Anterior cingulate cortex (tissue), 58 donors: ENCODE data around the gene NOXA1.
"Not testable (repeated sequence)": the region's sequence is repeated elsewhere in the genome, so short reads cannot be mapped to it uniquely, and the experiment has no call there.

Experiments used
- DNase-seq, 58 donors: peaks; one replicate each; lab custom pipeline; 2025; lab: John Stamatoyannopoulos, UW

The NOXA1 gene

GRCh38 chr9:137460363-137461315 lies 37.4 kb downstream of the NOXA1 start:
- DNase-seq: no peak

- no peak for DNase-seq
These were observed 38.1 kb downstream of the NOXA1 start for GRCh38 chr9:137461316-137461662.

GRCh38 chr9:137461663-137462395 lies 38.6 kb downstream of the NOXA1 start:
- no peak for DNase-seq

- no peak for DNase-seq
These were observed 39.3 kb downstream of the NOXA1 start for GRCh38 chr9:137462396-137462985.

- no peak for DNase-seq
These were observed 40.1 kb downstream of the NOXA1 start for GRCh38 chr9:137462986-137463930.

- DNase-seq: no peak
These were observed 40.7 kb downstream of the NOXA1 start for GRCh38 chr9:137463931-137464290.

- DNase-seq: no peak
These were observed 41.3 kb downstream of the NOXA1 start for GRCh38 chr9:137464291-137464999.

DNA sequence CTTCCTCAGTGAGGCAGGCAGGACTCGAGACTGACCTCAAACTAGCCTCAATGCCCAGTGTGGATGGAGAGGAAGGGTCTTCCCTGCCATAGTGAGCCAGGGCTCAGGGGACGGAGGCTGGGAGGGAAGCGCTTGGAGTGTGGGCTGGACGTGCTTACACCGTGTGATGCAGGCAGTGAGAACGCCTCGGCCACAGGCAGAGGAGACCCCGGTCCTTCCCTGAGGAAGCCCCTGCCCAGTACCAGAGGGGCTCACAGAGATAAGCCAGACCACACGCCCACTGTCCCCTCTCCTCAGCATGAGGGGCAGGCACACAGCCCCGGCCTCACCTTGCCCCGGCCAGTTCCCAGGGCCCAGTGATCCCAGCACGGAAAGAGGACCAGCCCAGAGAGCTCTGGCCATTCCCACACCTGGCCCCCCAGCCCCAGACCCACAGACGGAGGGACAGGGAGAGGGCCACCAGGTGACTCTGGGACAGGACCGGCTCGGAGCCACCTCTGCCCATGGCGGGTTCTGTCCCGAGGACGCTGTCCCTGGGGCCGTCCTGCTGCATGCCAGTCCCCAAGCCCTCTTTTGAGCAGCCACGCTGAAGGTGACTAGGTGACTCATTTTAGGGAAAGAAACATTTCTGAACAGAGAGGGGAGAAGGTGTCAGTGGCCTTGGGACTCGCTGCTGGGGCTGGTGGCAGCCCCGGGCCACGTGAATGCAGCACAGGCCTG lies 42.0 kb downstream of the NOXA1 start:
- DNase-seq: no peak

DNA sequence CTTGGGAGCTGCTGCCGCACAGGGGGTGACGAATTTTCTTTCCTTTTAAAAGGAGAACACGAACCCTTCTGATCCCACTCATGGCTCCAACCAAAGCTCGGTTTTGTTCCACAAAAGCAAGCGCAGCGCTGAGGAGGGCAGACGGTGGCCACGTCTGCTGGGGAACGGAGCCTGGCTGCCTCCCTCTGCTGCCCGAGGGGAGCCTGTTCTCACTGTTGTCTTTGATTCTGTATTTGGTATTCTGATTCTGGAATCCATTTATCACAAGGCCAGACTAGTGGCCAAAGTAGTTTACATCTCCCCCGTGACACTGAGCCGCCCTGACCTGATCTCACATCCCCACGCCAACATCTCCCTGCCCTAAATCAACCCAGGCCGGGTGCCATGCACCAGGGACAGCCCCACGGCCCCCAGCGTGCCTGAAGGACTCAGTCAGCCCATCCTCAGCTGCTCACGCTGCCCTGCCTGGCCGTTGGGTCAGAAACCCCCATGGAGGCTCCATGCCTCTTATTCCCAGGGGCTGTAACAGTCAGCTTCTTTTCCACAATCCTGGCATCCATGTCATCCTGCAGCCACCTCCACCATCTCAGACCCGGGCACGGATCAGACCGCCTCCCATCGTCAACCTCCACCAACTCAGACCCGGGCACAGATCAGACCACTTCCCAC lies 42.7 kb downstream of the NOXA1 start:
- DNase-seq: no peak

- not testable (repeated sequence) for DNase-seq
These were observed 43.3 kb downstream of the NOXA1 start for GRCh38 chr9:137466389-137467085.

DNA sequence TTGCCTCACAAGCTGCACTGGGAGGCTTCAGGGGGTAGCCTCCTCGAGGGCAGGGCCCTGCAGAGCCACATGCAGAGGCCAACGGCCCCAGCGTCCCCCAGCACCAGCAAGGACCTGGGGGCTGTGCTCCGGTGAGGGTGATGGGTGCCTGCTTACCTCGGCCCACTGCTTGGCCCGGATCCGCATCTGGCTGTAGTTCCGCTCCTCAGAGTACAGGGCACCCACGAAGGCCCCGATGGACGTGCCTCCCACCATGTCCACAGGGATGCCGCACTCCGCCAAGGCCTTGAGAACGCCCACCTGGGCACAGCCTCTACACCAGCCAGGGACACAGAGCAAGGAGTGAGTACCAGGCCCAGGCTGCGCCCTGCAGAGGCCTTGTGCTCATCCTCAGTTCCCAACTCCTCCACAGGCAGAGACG lies 44.0 kb downstream of the NOXA1 start:
- no peak for DNase-seq

- DNase-seq: no peak
These were observed 44.7 kb downstream of the NOXA1 start for GRCh38 chr9:137467896-137468295.

DNA sequence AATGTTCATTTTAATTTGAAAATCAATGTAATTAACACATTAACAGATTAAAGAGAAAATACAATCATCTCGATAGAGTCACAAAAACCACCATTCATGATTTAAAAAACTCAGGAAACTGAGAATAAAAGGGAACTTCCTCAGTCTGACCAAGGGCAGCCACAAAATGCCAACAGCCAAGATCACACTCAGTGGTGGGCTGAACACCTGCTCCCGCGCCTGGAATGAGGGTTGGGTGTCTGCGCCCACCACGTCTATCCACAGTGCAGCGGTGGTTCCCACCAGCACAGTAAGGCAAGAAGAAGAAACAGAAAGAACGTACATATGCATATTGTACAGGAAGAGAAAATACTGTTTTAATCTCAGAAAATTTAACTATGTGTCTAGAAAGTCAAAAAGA lies 47.6 kb downstream of the NOXA1 start:
- no peak for DNase-seq

DNA sequence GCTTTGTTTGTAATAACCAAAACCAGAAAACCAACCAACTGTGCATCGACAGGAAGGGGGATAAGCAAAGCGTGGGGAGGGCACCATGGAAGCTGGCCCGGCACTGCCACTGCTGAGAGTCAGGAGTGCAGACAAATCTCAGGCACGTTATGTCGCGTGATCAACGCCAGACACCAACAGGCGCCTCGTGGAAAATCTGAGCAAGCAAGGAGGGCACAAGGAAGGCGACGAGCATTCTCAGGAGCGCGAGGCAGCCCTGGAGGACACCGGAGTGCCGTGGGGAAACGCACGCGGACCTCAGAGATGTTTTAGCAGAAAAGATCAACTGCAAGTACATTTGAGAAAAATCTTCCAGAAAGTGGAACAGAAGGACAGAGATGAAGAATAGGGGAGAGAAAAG lies 51.1 kb downstream of the NOXA1 start:
- DNase-seq: no peak

DNA sequence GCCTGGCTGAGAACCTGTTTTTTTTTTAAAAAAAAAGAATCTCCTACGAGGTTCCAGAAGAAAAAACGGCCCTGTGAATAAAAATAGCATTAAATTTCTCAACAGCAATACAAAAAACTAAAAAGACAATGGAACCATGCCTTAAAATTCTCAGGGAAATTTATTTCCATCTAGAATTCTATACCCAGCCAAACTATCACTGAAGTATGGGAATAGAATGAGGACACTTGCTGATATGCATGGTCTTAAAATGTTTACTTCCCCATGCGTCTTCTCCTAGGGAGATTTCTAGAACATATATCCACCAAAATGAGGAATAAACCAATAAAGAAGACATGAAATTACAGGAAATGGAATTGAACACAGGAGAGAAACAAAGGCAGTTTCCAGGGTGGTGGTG lies 52.5 kb downstream of the NOXA1 start:
- no peak for DNase-seq

DNA sequence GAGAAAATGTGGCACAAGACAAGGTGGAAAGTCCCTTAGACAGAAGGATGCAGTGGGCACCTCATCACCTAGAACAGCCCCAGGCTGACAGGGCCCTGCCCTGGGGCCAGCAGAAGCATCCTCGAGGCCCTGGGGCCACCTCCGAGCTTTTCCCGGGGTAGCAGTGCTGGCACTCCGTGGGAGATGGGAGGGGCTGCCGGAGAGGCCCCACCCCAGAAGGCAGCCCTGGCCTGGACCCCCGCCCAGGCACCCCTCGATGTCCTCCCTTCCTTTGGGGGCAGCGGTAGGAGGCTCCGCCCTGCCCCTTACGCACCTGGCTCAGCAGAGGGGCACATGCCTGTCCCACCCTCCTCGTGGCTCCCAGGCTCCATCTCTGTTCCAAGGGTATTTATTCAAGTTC lies 53.7 kb downstream of the NOXA1 start:
- no peak for DNase-seq

DNA sequence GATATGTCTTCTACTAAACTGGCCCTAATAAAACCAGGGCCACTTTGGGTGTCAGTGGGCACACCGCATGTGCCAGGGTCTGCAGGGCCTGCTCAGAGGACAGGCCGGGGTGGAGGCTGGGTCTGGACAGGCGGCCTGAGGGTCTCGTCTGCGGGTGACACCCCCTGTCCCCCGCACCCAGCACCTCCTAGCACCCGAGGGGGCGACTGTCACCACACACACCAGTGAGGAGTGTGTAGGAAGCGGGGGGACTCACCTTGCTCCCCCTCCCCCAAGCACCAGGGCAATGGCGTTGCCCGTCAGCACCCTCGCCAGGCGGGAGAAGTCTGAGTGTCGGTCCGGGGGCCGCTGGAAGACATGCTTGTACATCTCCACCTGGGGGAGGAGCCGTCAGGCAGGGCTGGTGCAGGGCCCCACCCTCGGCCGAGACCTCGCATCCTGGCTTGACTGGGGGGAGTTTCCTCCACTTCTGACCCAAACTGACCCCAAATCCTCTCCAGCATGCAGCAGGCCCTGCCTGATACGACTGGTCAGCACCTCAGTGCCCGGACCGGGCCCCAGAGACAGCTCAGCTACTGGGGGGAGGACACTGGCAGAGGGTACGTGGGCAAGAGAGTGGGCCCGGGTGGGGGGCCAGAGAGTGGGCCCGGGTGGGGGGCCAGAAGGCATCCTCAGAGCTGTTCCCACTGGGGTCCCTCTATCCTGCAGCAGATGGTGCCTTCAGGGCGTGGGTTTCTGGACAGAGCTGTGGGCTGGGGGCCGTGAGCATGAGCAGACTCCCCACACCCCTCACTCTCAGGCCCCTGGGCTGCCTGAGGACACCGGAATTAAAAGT lies 54.8 kb downstream of the NOXA1 start:
- no peak for DNase-seq
